GM12872 (cell line): ENCODE results near the gene KMT2E.

ENCODE experiments used
- CTCF ChIP-seq: IDR thresholded peaks from 3 replicates; pipeline ENCODE4 v1.5.1; 2011; ENCODE audit warnings: low read depth, mild to moderate bottlenecking, low read length, moderate library complexity; ENCODE audit not compliant: insufficient read depth

KMT2E gene

GRCh38 chr7:104980440-104980839 is 33.6 kb upstream of the KMT2E start:
- TF ChIP-seq CTCF: no peak

GRCh38 chr7:104980841-104981671 is 32.9 kb upstream of the KMT2E start:
- peak; percentile 63 for TF ChIP-seq CTCF

- no peak for TF ChIP-seq CTCF
Measured at GRCh38 chr7:104981672-104982037, 32.4 kb upstream of the KMT2E start.

GRCh38 chr7:104982308-104983075 is 31.5 kb upstream of the KMT2E start:
- TF ChIP-seq CTCF: no peak

- no peak for TF ChIP-seq CTCF
Measured at GRCh38 chr7:104983076-104983577, 30.9 kb upstream of the KMT2E start.

GRCh38 chr7:104983578-104984539 is 30.1 kb upstream of the KMT2E start:
- peak; percentile 52 for TF ChIP-seq CTCF
